Measurements from ENCODE around the gene MAP3K5. TPM values are rescaled to one million over a fixed set of nuclear protein-coding genes. Genes with fewer than 3 reads are reported as not detected.

The MAP3K5 gene
- total and polyA plus RNA-seq, 2 donors (not counting 3 experiments of a cell fraction or from before 2014, with no cell fraction given) = 1.5 to 7.0 TPM

- intact Hi-C loops (cut with micrococcal nuclease) = no loop called here
- no peak overlapping the region for H3K4me2 ChIP-seq (ENCODE audit: insufficient read depth, low read length)
- no peaks in the 10 kb centered on the region for H3K9me1 ChIP-seq (replicated peaks; ENCODE audit: control insufficient read depth, extremely low read depth, insufficient read depth, low read length)
- dilution Hi-C loops (cut with MboI; ENCODE audit: extremely low pct_ligation_motif_present, low sequenced_read_pairs) = no loop called here
- CTCF ChIA-PET = interaction anchor here (1.1 kb wide), 1 partner anchor 10 kb away, joined by 3 read pairs; no protein-coding TSS in a partner anchor
- no peak overlapping the region for H2AFZ ChIP-seq (ENCODE audit: low read depth, low read length)
- H3K36me3 ChIP-seq (ENCODE audit: control insufficient read depth in 2 of 2, extremely low read depth in 1 of 2, insufficient read depth in 2 of 2, low read length in 2 of 2) = no peaks in the 10 kb centered on the region
- TF ChIP-seq FOS (IDR thresholded peaks at IDR 0.05; ENCODE audit: borderline replicate concordance, insufficient read depth, low read length) (no peak), MYC (IDR thresholded peaks at IDR 0.05; ENCODE audit: low read depth, low read length) (no peak), POLR2AphosphoS5 (IDR thresholded peaks at IDR 0.05; ENCODE audit: insufficient read depth, low read depth, low read length) (no peak), POLR2A (IDR thresholded peaks at IDR 0.05; ENCODE audit: low read depth, low read length) (no peak), MAX (IDR thresholded peaks at IDR 0.05; ENCODE audit: insufficient read depth, insufficient read length) (no peak), JUN (IDR thresholded peaks at IDR 0.05; ENCODE audit: borderline replicate concordance, insufficient read depth, insufficient read length, low read depth) (no peak), CTCF (IDR thresholded peaks at IDR 0.05; ENCODE audit: extremely low read depth in 1 of 2, insufficient read depth in 1 of 2, low read depth in 1 of 2, low read length in 2 of 2) (no peak), EZH2 (IDR thresholded peaks at IDR 0.05; ENCODE audit: borderline replicate concordance, low read depth, low read length, severe bottlenecking) (no peak), GATA2 (IDR thresholded peaks at IDR 0.05; ENCODE audit: insufficient read depth, insufficient read length, low read depth, low read length) (no peak)
- no peak overlapping the region for H3K9ac ChIP-seq (replicated peaks; ENCODE audit: extremely low read depth, insufficient read depth, low read length)
- POLR2A ChIA-PET = no interaction called here
- no peak overlapping the region for H3K4me3 ChIP-seq (replicated peaks in 1 of 3; ENCODE audit: insufficient read depth in 1 of 3, low read depth in 1 of 3, low read length in 3 of 3)
- H3K27ac ChIP-seq (ENCODE audit: insufficient read depth, low read depth, low read length) = no peak overlapping the region
- no peaks in the 10 kb centered on the region for H3K79me2 ChIP-seq (ENCODE audit: control insufficient read depth, insufficient read depth, low read length)
- H4K20me1 ChIP-seq (replicated peaks; ENCODE audit: control insufficient read depth, extremely low read depth, insufficient read depth, low read length) = no peaks in the 10 kb centered on the region
- peaks cover 24 to 27% of the 10 kb centered on the region in 2 experiments for H3K27me3 ChIP-seq (ENCODE audit: control insufficient read depth in 2 of 2, insufficient read depth in 2 of 2, low read length in 2 of 2)
- FAIRE-seq = no peak
- peaks cover under 1% of the 10 kb centered on the region for H3K4me1 ChIP-seq (ENCODE audit: control insufficient read depth, extremely low read depth, insufficient read depth, low read length)
- DNase-seq (ENCODE audit: low read depth, low spot score) = no peak
- H3K9me3 ChIP-seq (replicated peaks; ENCODE audit: control insufficient read depth, insufficient read depth, low read length) = no peaks in the 10 kb centered on the region
- no TSS peak for BruUV-seq (replicated peaks)
Observed at GRCh38 chr6:136544326-136544725, 248.0 kb downstream of the MAP3K5 start.

All from endothelial cell of umbilical vein (primary cell).